GM12865 (cell line): ENCODE data around the gene MORC1.

Source experiments
- DNase-seq: peaks from one replicate; pipeline ENCODE4 v3.0.0; 2010; ENCODE audit warnings: low read depth
- H3K4me3 ChIP-seq: 2 replicates; pipeline ENCODE4 v1.5.1; 2011; ENCODE audit warnings: mild to moderate bottlenecking, low read depth, low read length, control low read depth
- CTCF ChIP-seq: IDR thresholded peaks from 2 replicates; pipeline ENCODE4 v1.5.1; 2011; ENCODE audit warnings: low read length, control low read depth, low read depth, inconsistent platforms; ENCODE audit not compliant: insufficient read depth; ENCODE audit errors: missing control alignments

The MORC1 gene

DNA sequence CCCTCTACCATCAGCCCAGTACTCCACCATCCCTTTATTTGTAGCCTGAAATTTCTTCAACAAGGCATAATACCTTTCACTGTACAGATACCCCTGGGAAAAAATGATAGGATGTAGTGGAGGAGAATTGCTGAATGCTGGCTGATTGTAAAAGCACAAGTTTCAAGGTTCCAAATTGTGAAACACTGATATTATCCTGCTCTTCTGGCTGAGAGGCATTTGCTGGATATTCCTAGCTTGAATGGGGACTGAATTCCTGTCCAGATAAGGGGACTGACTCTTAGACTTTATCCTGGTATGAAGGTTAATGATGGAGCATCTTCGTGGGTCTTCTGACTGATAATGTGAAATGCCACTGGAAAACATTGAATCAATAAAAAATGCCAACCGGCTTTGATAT is 9.6 kb upstream of the MORC1 start:
- no peak overlapping the region for H3K4me3 ChIP-seq
- TF ChIP-seq CTCF: no peak
- DNase-seq: no peak

DNA sequence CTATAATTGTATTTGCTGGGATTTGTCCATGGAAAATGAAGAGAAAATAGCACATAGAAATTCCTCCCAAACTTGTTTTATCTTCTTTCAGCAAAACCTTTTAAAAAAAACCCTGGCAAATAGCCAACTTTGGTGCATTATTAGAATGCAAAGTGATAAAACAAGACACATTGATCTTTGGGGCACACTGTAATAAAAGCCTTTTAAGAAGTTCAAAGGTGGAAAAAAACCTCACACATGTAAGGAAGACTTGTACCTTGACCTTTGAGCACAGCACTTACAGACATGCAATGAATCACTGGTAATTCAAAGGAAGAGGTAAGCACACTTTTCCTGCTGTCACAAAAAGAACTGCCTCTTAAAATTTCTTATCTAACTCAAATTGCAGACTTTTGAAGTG is 8.0 kb upstream of the MORC1 start:
- no peak overlapping the region for H3K4me3 ChIP-seq
- DNase-seq: no peak
- TF ChIP-seq CTCF: no peak

DNA sequence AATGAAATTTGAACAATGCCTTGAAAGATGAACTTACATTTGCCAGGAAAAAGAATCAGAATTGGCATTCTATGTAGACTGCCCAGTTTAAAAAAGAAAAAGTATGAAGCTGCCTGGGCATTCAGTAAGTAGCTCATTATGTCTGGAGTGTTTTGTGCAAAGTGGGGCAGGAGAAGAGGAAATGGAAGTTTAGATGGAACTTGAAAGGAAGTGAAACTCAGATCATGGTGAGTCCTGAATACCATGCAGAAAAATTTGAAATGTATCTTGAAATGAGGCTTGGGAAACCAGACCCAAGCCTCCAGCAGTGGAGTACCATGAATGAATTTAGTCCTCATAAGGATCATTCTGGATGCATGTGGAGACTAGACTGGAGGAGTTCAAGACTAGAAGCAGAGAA is 4.8 kb upstream of the MORC1 start:
- H3K4me3 ChIP-seq: no peak overlapping the region
- DNase-seq: no peak
- TF ChIP-seq CTCF: no peak

DNA sequence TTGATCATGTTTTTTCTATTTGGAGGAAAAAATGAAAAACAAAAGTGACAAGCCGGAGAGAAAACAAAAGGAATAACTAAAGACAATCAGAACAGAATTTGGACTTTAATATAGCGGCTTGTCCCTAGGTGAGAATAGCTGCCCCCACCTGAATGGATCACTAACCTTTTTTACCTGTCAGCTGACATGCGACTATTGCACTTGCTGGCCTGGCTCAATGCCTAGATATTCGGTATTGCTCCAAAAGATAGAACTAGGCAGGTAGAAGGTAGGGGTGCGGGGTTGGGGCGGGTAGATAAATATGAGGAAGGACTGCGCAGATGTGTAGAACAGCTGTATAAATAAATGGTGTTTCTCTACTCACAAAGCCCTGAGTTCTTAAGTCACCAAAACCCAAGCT is 650 bp upstream of the MORC1 start:
- DNase-seq: no peak

GRCh38 chr3:109116031-109116430 is 1.9 kb downstream of the MORC1 start:
- no peak for TF ChIP-seq CTCF
- no peak overlapping the region for H3K4me3 ChIP-seq
- DNase-seq: no peak

More for the DNA sequence above, 650 bp upstream of the MORC1 start:
- no peak overlapping the region for H3K4me3 ChIP-seq
- TF ChIP-seq CTCF: no peak

DNA sequence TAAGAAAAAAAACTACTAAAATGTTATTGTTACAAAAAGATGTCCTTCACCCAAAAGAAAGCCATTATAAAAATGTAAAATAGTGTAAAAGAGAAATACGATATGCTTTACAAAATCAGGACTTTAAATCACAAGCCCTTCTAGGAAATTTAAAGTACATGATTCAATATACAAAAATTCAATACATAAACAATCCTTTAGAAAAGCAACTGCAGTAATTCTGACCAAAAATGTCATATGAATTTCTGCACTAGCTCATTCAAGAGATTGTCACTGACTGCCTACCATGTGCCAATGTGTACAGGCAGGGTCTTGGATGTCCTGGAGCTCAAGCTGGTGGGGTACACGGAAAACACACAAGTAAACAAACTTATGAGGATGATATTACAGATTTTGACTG is 2.5 kb downstream of the MORC1 start:
- no peak for DNase-seq
- H3K4me3 ChIP-seq: no peak overlapping the region
- TF ChIP-seq CTCF: no peak

- no peak overlapping the region for H3K4me3 ChIP-seq
- no peak for DNase-seq
- no peak for TF ChIP-seq CTCF
Observed at GRCh38 chr3:109114746-109115145, 3.2 kb downstream of the MORC1 start.
